ENCODE results near the gene GPX3.

- no peak for TF ChIP-seq CTCF (IDR thresholded peaks at IDR 0.05; ENCODE audit: low read depth, low read length)
- no peak for TF ChIP-seq EZH2phosphoT487 (IDR thresholded peaks at IDR 0.05; ENCODE audit: low read depth)
Observed at GRCh38 chr5:151025250-151025606, 4.8 kb downstream of the GPX3 start.

Data from OCI-LY3 (cell line).